Mesenchymal stem cell (in vitro differentiated cells and primary cell): ENCODE results near the gene SYNJ1.
A peak's percentile ranks its signal among the peaks of the same experiment; 100 is the strongest.
"Not testable (repeated sequence)": the region's sequence is repeated elsewhere in the genome, so short reads cannot be mapped to it uniquely, and the experiment has no call there.

Source experiments
- DNase-seq: peaks from one replicate; pipeline ENCODE4 v3.0.0-alpha.2; 2013
- H2AFZ ChIP-seq: one replicate; pipeline ENCODE4 v1.6.1; 2013; ENCODE audit warnings: low read depth, mild to moderate bottlenecking, control low read depth, inconsistent platforms, low read length, moderate library complexity
- H2AK5ac ChIP-seq: 2 replicates; pipeline ENCODE4 v1.6.1; 2013; ENCODE audit warnings: low read length, moderate library complexity, mild to moderate bottlenecking, inconsistent platforms; ENCODE audit not compliant: severe bottlenecking
- H2BK120ac ChIP-seq: one replicate; pipeline ENCODE4 v1.6.1; 2013; ENCODE audit warnings: low read depth, mild to moderate bottlenecking, inconsistent platforms, low read length, moderate library complexity
- H2BK12ac ChIP-seq, 2 experiments: one replicate each; pipeline ENCODE4 v1.6.1; 2013; ENCODE audit warnings: inconsistent platforms in 2 of 2, low read length in 2 of 2, mild to moderate bottlenecking in 2 of 2, moderate library complexity in 2 of 2, control low read depth in 1 of 2
- H2BK15ac ChIP-seq: one replicate; pipeline ENCODE4 v1.6.1; 2013; ENCODE audit warnings: mild to moderate bottlenecking, low read depth, inconsistent platforms; ENCODE audit not compliant: poor library complexity, severe bottlenecking
- H2BK5ac ChIP-seq: 2 replicates; pipeline ENCODE4 v1.6.1; 2013; ENCODE audit warnings: low read depth, mild to moderate bottlenecking, low read length, control low read depth, inconsistent platforms; ENCODE audit not compliant: poor library complexity, severe bottlenecking
- H3K14ac ChIP-seq, 2 experiments: one replicate each; pipeline ENCODE4 v1.6.1; 2013; ENCODE audit warnings: inconsistent platforms in 2 of 2, low read length in 2 of 2, control low read depth in 1 of 2, mild to moderate bottlenecking in 1 of 2, moderate library complexity in 1 of 2
- H3K18ac ChIP-seq, 2 experiments: one replicate each; pipeline ENCODE4 v1.6.1; 2013; ENCODE audit warnings: inconsistent platforms in 2 of 2, low read length in 2 of 2, control low read depth in 1 of 2, low read depth in 1 of 2, mild to moderate bottlenecking in 1 of 2
- H3K23ac ChIP-seq, 2 experiments: one replicate each; pipeline ENCODE4 v1.6.1; 2013; ENCODE audit warnings: inconsistent platforms in 2 of 2, low read length in 2 of 2, mild to moderate bottlenecking in 2 of 2, moderate library complexity in 2 of 2, control low read depth in 1 of 2
- H3K27ac ChIP-seq: 2 replicates; pipeline ENCODE4 v1.5.1; 2013; ENCODE audit warnings: mild to moderate bottlenecking, moderate library complexity, low read length, control low read depth, inconsistent platforms; ENCODE audit not compliant: poor library complexity, severe bottlenecking
- H3K27me3 ChIP-seq, 2 experiments: 2 replicates each; pipeline versions ENCODE4 v1.6.1 to v1.7.0; 2013; ENCODE audit warnings: low read length in 2 of 2, mild to moderate bottlenecking in 2 of 2, moderate library complexity in 2 of 2, control low read depth in 1 of 2, inconsistent platforms in 1 of 2; ENCODE audit not compliant: control insufficient read depth in 1 of 2, insufficient read depth in 1 of 2
- H3K36me3 ChIP-seq, 2 experiments: 2 replicates each; pipeline versions ENCODE4 v1.6.1 to v1.7.0; 2013; ENCODE audit warnings: low read length in 2 of 2, control low read depth in 1 of 2, inconsistent platforms in 1 of 2, low read depth in 1 of 2, mild to moderate bottlenecking in 1 of 2; ENCODE audit not compliant: insufficient read depth in 2 of 2, control insufficient read depth in 1 of 2
- H3K4ac ChIP-seq, 2 experiments: one replicate each; pipeline ENCODE4 v1.6.1; 2013; ENCODE audit warnings: inconsistent platforms in 2 of 2, low read length in 2 of 2, mild to moderate bottlenecking in 2 of 2, moderate library complexity in 2 of 2, control low read depth in 1 of 2, low read depth in 1 of 2
- H3K4me1 ChIP-seq: 2 replicates; pipeline ENCODE4 v1.6.1; 2013; ENCODE audit warnings: low read depth, low read length, control low read depth; ENCODE audit not compliant: control insufficient read depth, insufficient read depth
- H3K4me2 ChIP-seq: 2 replicates; pipeline ENCODE4 v1.6.1; 2013; ENCODE audit warnings: low read length, mild to moderate bottlenecking, inconsistent platforms; ENCODE audit not compliant: poor library complexity, severe bottlenecking
- H3K4me3 ChIP-seq, 2 experiments: 2 replicates each; pipeline versions ENCODE4 v1.5.1 to v1.7.0; 2013; ENCODE audit warnings: low read length in 2 of 2, mild to moderate bottlenecking in 2 of 2, control low read depth in 1 of 2, low read depth in 1 of 2; ENCODE audit not compliant: insufficient read depth in 1 of 2
- H3K79me1 ChIP-seq: replicated peaks from 2 replicates; pipeline ENCODE4 v1.6.1; 2013; ENCODE audit warnings: mild to moderate bottlenecking, control low read depth, low read length, inconsistent platforms; ENCODE audit not compliant: poor library complexity, severe bottlenecking
- H3K9ac ChIP-seq: 2 replicates; pipeline ENCODE4 v1.7.0; 2013; ENCODE audit warnings: mild to moderate bottlenecking, low read length, moderate library complexity
- H3K9me3 ChIP-seq: 2 replicates; pipeline ENCODE4 v1.7.0; 2013; ENCODE audit warnings: mild to moderate bottlenecking, low read length; ENCODE audit not compliant: control insufficient read depth
- H4K8ac ChIP-seq: one replicate; pipeline ENCODE4 v1.6.1; 2013; ENCODE audit warnings: inconsistent platforms, mild to moderate bottlenecking, low read length, moderate library complexity
- H4K91ac ChIP-seq: one replicate; pipeline ENCODE4 v1.6.1; 2013; ENCODE audit warnings: mild to moderate bottlenecking, low read length, inconsistent platforms
- WGBS: methylation state at CpG from one replicate; pipeline ENCODE4 v1.1.7; 2013; ENCODE audit warnings: mixed read lengths; 5-methylcytosine and 5-hydroxymethylcytosine counted together

SYNJ1 gene

DNA sequence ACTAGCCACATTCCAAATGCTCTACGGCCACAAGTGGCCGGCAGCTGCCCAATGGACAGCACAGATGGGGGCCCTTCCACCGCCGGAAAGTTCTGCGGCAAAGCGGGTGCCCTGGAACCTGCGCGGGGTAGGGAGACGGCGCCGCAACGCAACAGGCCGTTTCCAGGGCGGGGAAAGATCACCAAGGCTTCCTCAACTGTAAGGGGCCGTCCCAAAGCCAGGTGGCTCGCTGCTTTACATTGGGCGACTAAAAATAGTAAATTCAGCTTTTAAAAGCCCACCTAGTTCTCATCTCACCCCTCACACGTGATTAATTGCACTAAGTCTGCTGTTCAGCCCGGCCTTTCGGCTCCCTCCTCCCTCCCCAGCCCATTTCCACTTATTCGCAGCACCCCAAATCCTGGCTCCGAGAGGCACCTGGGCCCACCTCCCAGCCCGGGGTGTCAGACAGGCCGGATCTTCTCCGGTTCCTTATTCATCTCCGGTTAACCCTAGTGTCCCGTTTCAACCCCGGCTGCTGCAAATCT is 116.3 kb downstream of the SYNJ1 start:
- H4K91ac ChIP-seq, result no peak overlapping the region
- peak overlapping the region in 1 of 2 experiments; percentile 86 for H3K4ac ChIP-seq

DNA sequence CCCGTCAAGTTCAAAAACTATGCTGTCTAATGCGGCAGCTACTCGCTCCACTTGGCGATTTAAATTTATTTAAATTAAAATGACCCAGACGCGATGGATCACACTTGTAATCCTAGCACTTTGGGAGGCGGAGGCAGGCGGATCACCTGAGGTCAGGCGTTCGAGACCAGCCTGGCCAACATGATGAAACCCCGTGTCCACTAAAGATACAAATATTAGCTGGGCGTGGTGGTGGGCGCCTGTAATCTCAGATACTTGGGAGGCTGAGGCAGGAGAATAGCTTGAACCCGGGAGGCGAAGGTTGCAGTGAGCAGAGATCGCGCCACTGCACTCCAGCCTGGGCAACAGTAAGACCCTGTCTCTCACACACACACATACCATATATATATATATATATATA is 116.9 kb downstream of the SYNJ1 start:
- Histone ChIP-seq H3K36me3 (peaks cover 14 to 35% of the 10 kb centered on the region in 2 experiments), H3K4me3 (peak overlapping the region; percentile 42 to 63), H3K79me1 (peaks cover 14% of the 10 kb centered on the region), H3K9ac (peak overlapping the region; percentile 55), H3K4me2 (peak overlapping the region; percentile 53)
- not testable (repeated sequence) for H2BK5ac ChIP-seq, H3K9me3 ChIP-seq, H3K4me1 ChIP-seq, H2BK12ac ChIP-seq, H3K18ac ChIP-seq, H4K91ac ChIP-seq, H3K4ac ChIP-seq, H3K27ac ChIP-seq, H3K27me3 ChIP-seq, H2BK120ac ChIP-seq, H3K14ac ChIP-seq, H4K8ac ChIP-seq, H3K23ac ChIP-seq, H2AFZ ChIP-seq, DNase-seq, H2BK15ac ChIP-seq, H2AK5ac ChIP-seq
- WGBS, result 85% methylated on average over 13 of the region's 17 CpGs

More for the DNA sequence above, 116.3 kb downstream of the SYNJ1 start:
- Histone ChIP-seq H3K4me1 (peaks cover 9% of the 10 kb centered on the region), H3K9me3 (no peaks in the 10 kb centered on the region), H3K14ac (no peak overlapping the region), H2BK12ac (no peak overlapping the region), H3K27ac (peak overlapping the region; percentile 31), H3K79me1 (peaks cover 9% of the 10 kb centered on the region), H4K8ac (no peak overlapping the region), H3K23ac (peak overlapping the region in 1 of 2 experiments; percentile 80), H2BK15ac (no peak overlapping the region), H3K9ac (peak overlapping the region; percentile 99), H3K27me3 (no peaks in the 10 kb centered on the region), H2BK5ac (no peak overlapping the region), H2BK120ac (no peak overlapping the region), H3K4me3 (peak overlapping the region; percentile 94 to 95), H3K36me3 (peaks cover 9 to 29% of the 10 kb centered on the region in 2 experiments), H2AFZ (peak overlapping the region; percentile 100), H3K18ac (peak overlapping the region in 1 of 2 experiments; percentile 48), H3K4me2 (peak overlapping the region; percentile 83), H2AK5ac (no peak overlapping the region)
- WGBS, result under 1% methylated on average over 28 of the region's 28 CpGs
- peak; percentile 59 for DNase-seq

DNA sequence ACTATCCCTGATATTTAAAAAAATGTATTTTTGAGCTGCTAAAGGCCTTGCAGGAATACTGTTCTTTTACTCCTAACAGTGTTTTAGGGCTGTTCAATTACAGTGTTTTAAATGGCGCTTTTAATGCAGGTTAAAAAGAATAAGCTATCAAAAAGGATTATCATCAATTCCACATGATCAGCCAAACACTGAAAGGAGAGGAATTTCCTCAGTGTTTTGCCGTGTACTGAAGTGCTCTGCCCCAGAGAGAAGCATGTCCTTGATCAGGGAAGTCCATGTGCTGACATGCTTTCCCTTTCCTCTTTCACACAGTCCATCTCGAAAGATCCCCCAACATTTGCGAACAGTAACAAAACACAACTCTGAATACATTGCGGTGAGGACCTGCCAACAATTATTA is 119.0 kb downstream of the SYNJ1 start:
- no peak overlapping the region for H2BK12ac ChIP-seq
- peaks cover 30% of the 10 kb centered on the region for H3K79me1 ChIP-seq
- DNase-seq, result no peak
- no peak overlapping the region for H2BK15ac ChIP-seq
- no peaks in the 10 kb centered on the region for H3K9me3 ChIP-seq
- H4K91ac ChIP-seq, result no peak overlapping the region
- no peak overlapping the region for H2BK5ac ChIP-seq
- no peak overlapping the region for H3K9ac ChIP-seq
- no peak overlapping the region for H3K23ac ChIP-seq
- H3K4me2 ChIP-seq, result no peak overlapping the region
- no peak overlapping the region for H3K27ac ChIP-seq
- H2AFZ ChIP-seq, result no peak overlapping the region
- no peak overlapping the region for H3K4me3 ChIP-seq
- no peak overlapping the region for H3K18ac ChIP-seq
- H3K27me3 ChIP-seq, result no peaks in the 10 kb centered on the region
- peaks cover 9% of the 10 kb centered on the region for H3K4me1 ChIP-seq
- no peak overlapping the region for H2AK5ac ChIP-seq
- H3K4ac ChIP-seq, result no peak overlapping the region
- H4K8ac ChIP-seq, result no peak overlapping the region
- H3K14ac ChIP-seq, result no peak overlapping the region
- H3K36me3 ChIP-seq, result peaks cover 32 to 56% of the 10 kb centered on the region in 2 experiments
- over 99% methylated on average over 5 of the region's 5 CpGs for WGBS
- H2BK120ac ChIP-seq, result no peak overlapping the region

DNA sequence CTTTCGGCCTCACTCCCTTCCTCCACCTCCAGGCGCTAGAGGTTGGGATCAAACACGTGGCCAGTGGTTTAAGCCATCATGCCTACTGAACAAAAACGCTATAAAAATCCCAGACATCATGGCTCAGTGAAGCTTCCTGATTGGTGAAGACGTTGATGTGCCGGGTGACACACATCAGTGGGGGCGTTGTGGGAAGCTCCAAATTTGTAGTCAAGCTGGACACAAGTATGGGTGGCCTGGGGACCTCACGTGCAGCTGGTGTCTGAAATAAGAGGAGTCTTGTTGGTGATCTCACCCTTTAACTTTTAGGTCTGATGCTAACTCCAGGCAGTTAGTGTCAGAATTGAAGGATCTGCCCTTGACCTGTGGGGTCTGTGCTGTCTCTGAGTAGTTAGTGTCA is 122.3 kb downstream of the SYNJ1 start:
- no peak overlapping the region for H3K9ac ChIP-seq
- no peak overlapping the region for H3K23ac ChIP-seq
- H3K4me1 ChIP-seq, result peaks cover 2% of the 10 kb centered on the region
- peaks cover 32% of the 10 kb centered on the region for H3K79me1 ChIP-seq
- no peak overlapping the region for H2AK5ac ChIP-seq
- H2BK120ac ChIP-seq, result no peak overlapping the region
- no peak for DNase-seq
- H3K14ac ChIP-seq, result no peak overlapping the region
- H2AFZ ChIP-seq, result no peak overlapping the region
- no peaks in the 10 kb centered on the region for H3K27me3 ChIP-seq
- H3K4me2 ChIP-seq, result no peak overlapping the region
- H3K4me3 ChIP-seq, result no peak overlapping the region
- H2BK12ac ChIP-seq, result no peak overlapping the region
- no peaks in the 10 kb centered on the region for H3K9me3 ChIP-seq
- no peak overlapping the region for H3K27ac ChIP-seq
- no peak overlapping the region for H4K91ac ChIP-seq
- no peak overlapping the region for H3K18ac ChIP-seq
- WGBS, result 93% methylated on average over 8 of the region's 8 CpGs
- H2BK15ac ChIP-seq, result no peak overlapping the region
- H4K8ac ChIP-seq, result no peak overlapping the region
- no peak overlapping the region for H2BK5ac ChIP-seq
- H3K36me3 ChIP-seq, result peaks cover 50 to 81% of the 10 kb centered on the region in 2 experiments
- no peak overlapping the region for H3K4ac ChIP-seq
